OCI-LY7 (cell line): ENCODE results near the gene ALOX15B. TPM values are rescaled to one million over a fixed set of nuclear protein-coding genes. Genes with fewer than 3 reads are reported as not detected.

Experiments used
- BruUV-seq: library from RNA; stranded (reverse); fragments of 400-500 nt; replicated peaks from 2 replicates; lab custom pipeline; 2021; lab: Mats Ljungman, UMichigan
- CTCF ChIA-PET: fragments of 300-600 bp; sonication (Branson Sonifier 250); formaldehyde crosslinking; loops from one replicate; lab custom pipeline; 2022; ENCODE audit warnings: antibody characterized with exemption; ENCODE audit not compliant: unreplicated experiment; lab: Charles Lee
- POLR2A ChIA-PET: fragments of 300-600 bp; sonication (Branson Sonifier 250); formaldehyde crosslinking; loops from one replicate; lab custom pipeline; 2022; ENCODE audit warnings: antibody characterized with exemption; lab: Charles Lee
- DNase-seq: peaks from one replicate; pipeline ENCODE4 v3.0.0-alpha.2; 2015; ENCODE audit warnings: low spot score
- H2AFZ ChIP-seq: fragments of 200-600 bp; sonication (generic), shearing (Covaris generic); 2 replicates; pipeline ENCODE4 v1.6.1; 2014; ENCODE audit warnings: mild to moderate bottlenecking, antibody characterized with exemption, low read length, moderate library complexity
- H3K27ac ChIP-seq: fragments of 200-600 bp; sonication (generic); 2 replicates; pipeline ENCODE4 v1.5.1; 2014; ENCODE audit warnings: mixed run types, low read depth, mild to moderate bottlenecking, moderate library complexity, low read length, inconsistent platforms; ENCODE audit not compliant: poor library complexity, severe bottlenecking
- H3K36me3 ChIP-seq: fragments of 200-600 bp; sonication (generic); 2 replicates; pipeline ENCODE4 v1.6.1; 2014; ENCODE audit warnings: mild to moderate bottlenecking, antibody characterized with exemption, low read length, moderate library complexity, mixed read lengths; ENCODE audit not compliant: insufficient read depth
- H3K4me1 ChIP-seq: fragments of 200-600 bp; sonication (generic); 2 replicates; pipeline ENCODE4 v1.5.1; 2014; ENCODE audit warnings: mild to moderate bottlenecking, low read length; ENCODE audit not compliant: insufficient read depth, poor library complexity, severe bottlenecking
- H3K4me2 ChIP-seq: fragments of 200-600 bp; sonication (generic); 2 replicates; pipeline ENCODE4 v1.6.1; 2014; ENCODE audit warnings: mild to moderate bottlenecking, low read length
- H3K4me3 ChIP-seq: fragments of 200-600 bp; sonication (generic); 2 replicates; pipeline ENCODE4 v1.5.1; 2014; ENCODE audit warnings: mild to moderate bottlenecking, low read depth, low read length; ENCODE audit not compliant: poor library complexity, severe bottlenecking
- H3K79me2 ChIP-seq: fragments of 200-600 bp; sonication (generic); 2 replicates; pipeline ENCODE4 v1.6.1; 2016; ENCODE audit warnings: low read depth, mild to moderate bottlenecking, low read length, moderate library complexity, mixed read lengths; ENCODE audit not compliant: insufficient read depth
- H3K9me2 ChIP-seq: fragments of 200-600 bp; sonication (generic); 2 replicates; pipeline ENCODE4 v1.6.1; 2016; ENCODE audit warnings: mild to moderate bottlenecking, low read length, mixed read lengths; ENCODE audit not compliant: insufficient read depth
- H3K9me3 ChIP-seq: fragments of 200-600 bp; sonication (generic); 2 replicates; pipeline ENCODE4 v1.6.1; 2014; ENCODE audit warnings: mild to moderate bottlenecking, mixed run types, low read length, mixed read lengths
- H4K20me1 ChIP-seq: fragments of 200-600 bp; sonication (generic); 2 replicates; pipeline ENCODE4 v1.6.1; 2014; ENCODE audit warnings: mild to moderate bottlenecking, antibody characterized with exemption, low read length, moderate library complexity, mixed read lengths; ENCODE audit not compliant: insufficient read depth
- CTCF ChIP-seq: fragments of 200-600 bp; sonication (generic); conservative IDR thresholded peaks from 2 replicates; pipeline ENCODE4 v1.5.1; 2014; ENCODE audit warnings: mild to moderate bottlenecking, antibody characterized with exemption, low read length, moderate library complexity, mixed read lengths
- EZH2phosphoT487 ChIP-seq: fragments of 200-600 bp; sonication (generic); IDR thresholded peaks from 2 replicates; pipeline ENCODE4 v1.6.1; 2018; ENCODE audit warnings: low read depth, borderline replicate concordance, mild to moderate bottlenecking, mixed run types, antibody characterized with exemption, low read length, moderate library complexity, mixed read lengths
- intact Hi-C: fragments of 100-400 bp; cut with micrococcal nuclease; formaldehyde crosslinking; loops from one replicate; pipeline ENCODE4 v1.10.0; 2022; ENCODE audit not compliant: unreplicated experiment
- total RNA-seq, 2 experiments: library from RNA; depleted of rRNA in 1 of 2; stranded (reverse); fragments of >200 nt in 1 of 2; shearing (Covaris generic) in 1 of 2; gene quantifications; 2 replicates each; pipeline ENCODE4 v1.2.3, GENCODE V29; 2014 to 2022

Gene ALOX15B
- total RNA-seq, 2 experiments from 2014 or later: not detected

GRCh38 chr17:8072341-8072728 is 33.5 kb downstream of the ALOX15B start:
- Histone ChIP-seq H3K36me3 (no peaks in the 10 kb centered on the region), H3K9me2 (no peaks in the 10 kb centered on the region), H3K9me3 (no peaks in the 10 kb centered on the region), H2AFZ (no peak overlapping the region), H3K79me2 (no peaks in the 10 kb centered on the region), H3K4me1 (peaks cover 4% of the 10 kb centered on the region), H3K27ac (no peak overlapping the region), H3K4me2 (no peak overlapping the region), H4K20me1 (no peaks in the 10 kb centered on the region), H3K4me3 (no peak overlapping the region)
- DNase-seq: no peak
- CTCF ChIA-PET: no interaction called here
- BruUV-seq: no TSS peak
- TF ChIP-seq CTCF: no peak
- no peak for TF ChIP-seq EZH2phosphoT487
- intact Hi-C loops: loop anchor here (5.0 kb wide), 1 partner anchor 230 kb away; no protein-coding TSS in a partner anchor
- POLR2A ChIA-PET: no interaction called here

- CTCF ChIA-PET: interaction anchor here (0.6 to 1.8 kb wide), 3 partner anchors 38 to 160 kb away, joined by 3 to 7 read pairs (median 4); no protein-coding TSS in a partner anchor
- POLR2A ChIA-PET: interaction anchor here (0.6 kb wide), 1 partner anchor 695 kb away, joined by 3 read pairs; no protein-coding TSS in a partner anchor
- H3K4me1 ChIP-seq: peaks cover 4% of the 10 kb centered on the region
- DNase-seq: no peak
- no peak overlapping the region for H2AFZ ChIP-seq
- no peak overlapping the region for H3K4me3 ChIP-seq
- H3K36me3 ChIP-seq: no peaks in the 10 kb centered on the region
- H4K20me1 ChIP-seq: no peaks in the 10 kb centered on the region
- TF ChIP-seq EZH2phosphoT487 (no peak), CTCF (no peak)
- intact Hi-C loops: loop anchor here (5.0 kb wide), 1 partner anchor 229 kb away; no protein-coding TSS in a partner anchor
- H3K9me3 ChIP-seq: no peaks in the 10 kb centered on the region
- no peak overlapping the region for H3K27ac ChIP-seq
- H3K4me2 ChIP-seq: no peak overlapping the region
- BruUV-seq: no TSS peak
- H3K79me2 ChIP-seq: no peaks in the 10 kb centered on the region
- H3K9me2 ChIP-seq: no peaks in the 10 kb centered on the region
Observed at GRCh38 chr17:8072729-8073461, 34.0 kb downstream of the ALOX15B start.
